ENCODE results near the gene EFNB2. TPM values are rescaled to one million over a fixed set of nuclear protein-coding genes. Genes with fewer than 3 reads are reported as not detected.

Gene EFNB2
- total and polyA plus RNA-seq, 2 of the 13 experiments (the other 11 are each of a cell fraction or from before 2014, with no cell fraction given) = 0.11 to 0.20 TPM

GRCh38 chr13:106535552-106536243, at the start of gene EFNB2 (continued):
- TF ChIP-seq, protein P1, sequence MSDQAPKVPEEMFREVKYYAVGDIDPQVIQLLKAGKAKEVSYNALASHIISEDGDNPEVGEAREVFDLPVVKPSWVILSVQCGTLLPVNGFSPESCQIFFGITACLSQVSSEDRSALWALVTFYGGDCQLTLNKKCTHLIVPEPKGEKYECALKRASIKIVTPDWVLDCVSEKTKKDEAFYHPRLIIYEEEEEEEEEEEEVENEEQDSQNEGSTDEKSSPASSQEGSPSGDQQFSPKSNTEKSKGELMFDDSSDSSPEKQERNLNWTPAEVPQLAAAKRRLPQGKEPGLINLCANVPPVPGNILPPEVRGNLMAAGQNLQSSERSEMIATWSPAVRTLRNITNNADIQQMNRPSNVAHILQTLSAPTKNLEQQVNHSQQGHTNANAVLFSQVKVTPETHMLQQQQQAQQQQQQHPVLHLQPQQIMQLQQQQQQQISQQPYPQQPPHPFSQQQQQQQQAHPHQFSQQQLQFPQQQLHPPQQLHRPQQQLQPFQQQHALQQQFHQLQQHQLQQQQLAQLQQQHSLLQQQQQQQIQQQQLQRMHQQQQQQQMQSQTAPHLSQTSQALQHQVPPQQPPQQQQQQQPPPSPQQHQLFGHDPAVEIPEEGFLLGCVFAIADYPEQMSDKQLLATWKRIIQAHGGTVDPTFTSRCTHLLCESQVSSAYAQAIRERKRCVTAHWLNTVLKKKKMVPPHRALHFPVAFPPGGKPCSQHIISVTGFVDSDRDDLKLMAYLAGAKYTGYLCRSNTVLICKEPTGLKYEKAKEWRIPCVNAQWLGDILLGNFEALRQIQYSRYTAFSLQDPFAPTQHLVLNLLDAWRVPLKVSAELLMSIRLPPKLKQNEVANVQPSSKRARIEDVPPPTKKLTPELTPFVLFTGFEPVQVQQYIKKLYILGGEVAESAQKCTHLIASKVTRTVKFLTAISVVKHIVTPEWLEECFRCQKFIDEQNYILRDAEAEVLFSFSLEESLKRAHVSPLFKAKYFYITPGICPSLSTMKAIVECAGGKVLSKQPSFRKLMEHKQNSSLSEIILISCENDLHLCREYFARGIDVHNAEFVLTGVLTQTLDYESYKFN (CRISPR knock-in tag; conservative IDR thresholded peaks at IDR 0.05) = 0 out of 2 replicates have a peak, but pooled peaks have one; percentile 16
- TF ChIP-seq KLF16 (CRISPR knock-in tag; IDR thresholded peaks at IDR 0.05) = no peak
- TF ChIP-seq ZNF256 (CRISPR knock-in tag; conservative IDR thresholded peaks at IDR 0.05) = 0 out of 2 replicates have a peak, but pooled peaks have one; percentile 52
- TF ChIP-seq ZNF607 (CRISPR knock-in tag; IDR thresholded peaks at IDR 0.05; ENCODE audit: borderline replicate concordance) = peak; percentile 2; the same call in 1 of the 2 replicates
- TF ChIP-seq ZNF790 (CRISPR knock-in tag; IDR thresholded peaks at IDR 0.05; ENCODE audit: borderline replicate concordance) = peak; percentile 24; the same call in 1 of the 2 replicates
- TF ChIP-seq ZNF205 (CRISPR knock-in tag; IDR thresholded peaks at IDR 0.05) = 0 out of 2 replicates have a peak, but pooled peaks have one; percentile 6
- TF ChIP-seq ZNF362 (CRISPR knock-in tag; IDR thresholded peaks at IDR 0.05; ENCODE audit: borderline replicate concordance) = no peak
- peak; percentile 44; the same call in 1 of the 2 replicates for TF ChIP-seq MED13 (CRISPR knock-in tag; IDR thresholded peaks at IDR 0.05)
- TF ChIP-seq KMT2B (CRISPR knock-in tag; IDR thresholded peaks at IDR 0.05) = no peak
- TF ChIP-seq JDP2 (CRISPR knock-in tag; IDR thresholded peaks at IDR 0.05; ENCODE audit: borderline replicate concordance) = no peak
- TF ChIP-seq ZFY (CRISPR knock-in tag; IDR thresholded peaks at IDR 0.05) = peak; percentile 57
- TF ChIP-seq PLRG1 (conservative IDR thresholded peaks at IDR 0.05) = no peak
- peak; percentile 33; the same call in 1 of the 2 replicates for TF ChIP-seq MXD4 (CRISPR knock-in tag; IDR thresholded peaks at IDR 0.05)
- no peak for TF ChIP-seq SMARCE1 (IDR thresholded peaks at IDR 0.05; ENCODE audit: borderline replicate concordance)
- TF ChIP-seq, protein P2, sequence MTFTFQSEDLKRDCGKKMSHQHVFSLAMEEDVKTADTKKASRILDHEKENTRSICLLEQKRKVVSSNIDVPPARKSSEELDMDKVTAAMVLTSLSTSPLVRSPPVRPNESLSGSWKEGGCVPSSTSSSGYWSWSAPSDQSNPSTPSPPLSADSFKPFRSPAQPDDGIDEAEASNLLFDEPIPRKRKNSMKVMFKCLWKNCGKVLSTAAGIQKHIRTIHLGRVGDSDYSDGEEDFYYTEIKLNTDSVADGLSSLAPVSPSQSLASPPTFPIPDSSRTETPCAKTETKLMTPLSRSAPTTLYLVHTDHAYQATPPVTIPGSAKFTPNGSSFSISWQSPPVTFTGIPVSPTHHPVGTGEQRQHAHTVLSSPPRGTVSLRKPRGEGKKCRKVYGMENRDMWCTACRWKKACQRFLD (CRISPR knock-in tag; IDR thresholded peaks at IDR 0.05; ENCODE audit: borderline replicate concordance) = peak; percentile 88; the same call in 1 of the 2 replicates
- no peak for TF ChIP-seq NCOA2 (CRISPR knock-in tag; IDR thresholded peaks at IDR 0.05)
- TF ChIP-seq SATB2 (CRISPR knock-in tag; IDR thresholded peaks at IDR 0.05) = peak; percentile 38; the same call in 1 of the 2 replicates
- TF ChIP-seq, protein P3, sequence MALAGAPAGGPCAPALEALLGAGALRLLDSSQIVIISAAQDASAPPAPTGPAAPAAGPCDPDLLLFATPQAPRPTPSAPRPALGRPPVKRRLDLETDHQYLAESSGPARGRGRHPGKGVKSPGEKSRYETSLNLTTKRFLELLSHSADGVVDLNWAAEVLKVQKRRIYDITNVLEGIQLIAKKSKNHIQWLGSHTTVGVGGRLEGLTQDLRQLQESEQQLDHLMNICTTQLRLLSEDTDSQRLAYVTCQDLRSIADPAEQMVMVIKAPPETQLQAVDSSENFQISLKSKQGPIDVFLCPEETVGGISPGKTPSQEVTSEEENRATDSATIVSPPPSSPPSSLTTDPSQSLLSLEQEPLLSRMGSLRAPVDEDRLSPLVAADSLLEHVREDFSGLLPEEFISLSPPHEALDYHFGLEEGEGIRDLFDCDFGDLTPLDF (CRISPR knock-in tag; IDR thresholded peaks at IDR 0.05) = peak; percentile 75; the same call in 1 of the 2 replicates
- no peak for TF ChIP-seq ZNF225 (CRISPR knock-in tag; IDR thresholded peaks at IDR 0.05)
- 0 out of 2 replicates have a peak, but pooled peaks have one; percentile 29 for TF ChIP-seq ZNF557 (CRISPR knock-in tag; IDR thresholded peaks at IDR 0.05)
- TF ChIP-seq ZNF800 (CRISPR knock-in tag; IDR thresholded peaks at IDR 0.05) = peak; percentile 59; the same call in 1 of the 2 replicates
